Upper lobe of left lung (tissue), 6 donors: ENCODE results near the gene TANGO2. TPM values are rescaled to one million over a fixed set of nuclear protein-coding genes. Genes with fewer than 3 reads are reported as not detected.

ENCODE experiments used
- ATAC-seq, 2 donors: fragments of 200-7000 bp; cut with Tn5 transposase; one replicate each; pipeline ENCODE4 v1.9.1; 2022; ENCODE audit warnings: mild to moderate bottlenecking in 2 of 2, moderate library complexity in 2 of 2; ENCODE audit not compliant: low FRiP score in 2 of 2
- DNase-seq, 2 donors: peaks; one replicate each; pipeline ENCODE4 v3.0.0-alpha.2; 2019 to 2020
- H3K27ac ChIP-seq, 4 donors: fragments of 200-600 bp; sonication (generic); one replicate each; pipeline ENCODE4 v1.5.1; 2016 to 2019
- H3K27me3 ChIP-seq, 4 donors: fragments of 200-600 bp; sonication (generic); one replicate each; pipeline ENCODE4 v1.5.1; 2017 to 2019
- H3K36me3 ChIP-seq, 4 donors: fragments of 200-600 bp; sonication (generic); one replicate each; pipeline ENCODE4 v1.5.1; 2016 to 2019
- H3K4me1 ChIP-seq, 4 donors: fragments of 200-600 bp; sonication (generic); one replicate each; pipeline ENCODE4 v1.5.1; 2018 to 2019
- H3K4me3 ChIP-seq, 4 donors: fragments of 200-600 bp; sonication (generic); one replicate each; pipeline ENCODE4 v1.5.1; 2017 to 2019; ENCODE audit warnings: mild to moderate bottlenecking in 2 of 4, moderate library complexity in 1 of 4
- H3K9me3 ChIP-seq, 4 donors: fragments of 200-600 bp; sonication (generic); one replicate each; pipeline ENCODE4 v1.5.1; 2018 to 2019
- CTCF ChIP-seq, 6 experiments: fragments of 450-650 bp in 4 of 6; fragments of 200-600 bp in 2 of 6; sonication (generic) in 2 of 6; IDR thresholded peaks; one replicate each; pipeline ENCODE4 v1.5.1; 2016 to 2019; ENCODE audit warnings: antibody characterized with exemption in 6 of 6
- EP300 ChIP-seq, 4 donors: sonication (generic); formaldehyde crosslinking; IDR thresholded peaks; one replicate each; pipeline ENCODE4 v1.5.1; 2017; ENCODE audit warnings: antibody characterized with exemption in 4 of 4, control low read depth in 2 of 4
- POLR2A ChIP-seq, 4 donors: fragments of 450-650 bp; IDR thresholded peaks; one replicate each; pipeline ENCODE4 v1.5.1; 2016 to 2017; ENCODE audit warnings: antibody characterized with exemption in 4 of 4, mild to moderate bottlenecking in 2 of 4
- POLR2AphosphoS5 ChIP-seq, 2 donors: sonication (generic); formaldehyde crosslinking; IDR thresholded peaks; one replicate each; pipeline ENCODE4 v1.5.1; 2017; ENCODE audit warnings: antibody characterized with exemption in 2 of 2
- WGBS, 2 donors: methylation state at CpG; one replicate each; pipeline ENCODE4 v1.1.5; 2017 to 2018; 5-methylcytosine and 5-hydroxymethylcytosine counted together
- total RNA-seq, 6 donors: library from RNA; depleted of rRNA in 4 of 6; stranded (reverse); fragments of >200 nt in 4 of 6; gene quantifications; one replicate each; pipeline versions ENCODE4 v1.1.0 to v1.2.1, GENCODE V29; 2016 to 2021
- donor health status: DM: no; HTN: no; CAD: no; lungs with moderate emphysema.
- donor health status: DM: no; HTN: yes; CAD: no; lungs with severe emphysema.

TANGO2 gene
- total RNA-seq, 6 donors from 2014 or later: 33.9 to 94.3 (median 55.0) TPM

- ATAC-seq (no peak), DNase-seq (no peak)
- WGBS, 2 donors: 82 to 93% methylated on average over 3 to 14 of the region's 14 CpGs
- Histone ChIP-seq H3K27ac (no peak overlapping the region), H3K27me3 (no peaks in the 10 kb centered on the region), H3K9me3 (no peaks in the 10 kb centered on the region), H3K4me3 (no peak overlapping the region), H3K4me1 (no peaks in the 10 kb centered on the region), H3K36me3 (peaks cover 13 to 79% (median 63%) of the 10 kb centered on the region in 4 donors)
- no peak for TF ChIP-seq POLR2A (IDR thresholded peaks at IDR 0.05)
- no peak for TF ChIP-seq EP300 (IDR thresholded peaks at IDR 0.05)
- TF ChIP-seq POLR2AphosphoS5 (IDR thresholded peaks at IDR 0.05): no peak
- TF ChIP-seq CTCF (IDR thresholded peaks at IDR 0.05): no peak
These were observed 32.6 kb downstream of the TANGO2 start for GRCh38 chr22:20053407-20054033.

- WGBS, 2 donors: 90% methylated on average over 12 of the region's 12 CpGs; no CpG with 5 or more reads in 1 of the 2 donors
These were observed 33.1 kb downstream of the TANGO2 start for GRCh38 chr22:20054034-20054427.

GRCh38 chr22:20054485-20054884 lies 33.6 kb downstream of the TANGO2 start:
- WGBS, 2 donors: 20 to 88% methylated on average over 1 to 6 of the region's 6 CpGs
- H3K36me3 ChIP-seq: peaks cover 13 to 78% (median 60%) of the 10 kb centered on the region in 4 donors
- ATAC-seq (no peak), DNase-seq (no peak)
- H3K4me3 ChIP-seq: no peak overlapping the region
- H3K27ac ChIP-seq: no peak overlapping the region
- TF ChIP-seq EP300 (IDR thresholded peaks at IDR 0.05): no peak
- TF ChIP-seq CTCF (IDR thresholded peaks at IDR 0.05): no peak
- no peak for TF ChIP-seq POLR2A (IDR thresholded peaks at IDR 0.05)
- no peak for TF ChIP-seq POLR2AphosphoS5 (IDR thresholded peaks at IDR 0.05)
- H3K27me3 ChIP-seq: no peaks in the 10 kb centered on the region
- no peaks in the 10 kb centered on the region for H3K4me1 ChIP-seq
- no peaks in the 10 kb centered on the region for H3K9me3 ChIP-seq

More at GRCh38 chr22:20054034-20054427, 33.1 kb downstream of the TANGO2 start:
- Histone ChIP-seq H3K4me3 (no peak overlapping the region), H3K27ac (no peak overlapping the region), H3K36me3 (peaks cover 13 to 79% (median 60%) of the 10 kb centered on the region in 4 donors), H3K9me3 (no peaks in the 10 kb centered on the region), H3K4me1 (no peaks in the 10 kb centered on the region), H3K27me3 (no peaks in the 10 kb centered on the region)
- DNase-seq (no peak), ATAC-seq (no peak)
- TF ChIP-seq EP300 (IDR thresholded peaks at IDR 0.05): no peak
- TF ChIP-seq CTCF (IDR thresholded peaks at IDR 0.05): no peak
- TF ChIP-seq POLR2AphosphoS5 (IDR thresholded peaks at IDR 0.05): no peak
- no peak for TF ChIP-seq POLR2A (IDR thresholded peaks at IDR 0.05)

GRCh38 chr22:20055144-20055543 lies 34.2 kb downstream of the TANGO2 start:
- H3K4me3 ChIP-seq: no peak overlapping the region
- H3K4me1 ChIP-seq: no peaks in the 10 kb centered on the region
- DNase-seq: no peak
- no peaks in the 10 kb centered on the region for H3K27me3 ChIP-seq
- no peak for TF ChIP-seq EP300 (IDR thresholded peaks at IDR 0.05)
- no peak for TF ChIP-seq POLR2AphosphoS5 (IDR thresholded peaks at IDR 0.05)
- no peak for TF ChIP-seq CTCF (IDR thresholded peaks at IDR 0.05)
- TF ChIP-seq POLR2A (IDR thresholded peaks at IDR 0.05): no peak
- H3K27ac ChIP-seq: no peak overlapping the region
- no peak for ATAC-seq
- WGBS, 2 donors: 100% methylated on average over 2 of the region's 2 CpGs
- no peaks in the 10 kb centered on the region for H3K9me3 ChIP-seq
- H3K36me3 ChIP-seq: peaks cover 13 to 78% (median 60%) of the 10 kb centered on the region in 4 donors

GRCh38 chr22:20055654-20056053 lies 34.7 kb downstream of the TANGO2 start:
- no peak overlapping the region for H3K4me3 ChIP-seq
- H3K27ac ChIP-seq: no peak overlapping the region
- WGBS, 2 donors: 97% methylated on average over 15 of the region's 15 CpGs; no CpG with 5 or more reads in 1 of the 2 donors
- ATAC-seq (no peak), DNase-seq (no peak)
- H3K36me3 ChIP-seq: peaks cover 13 to 80% (median 62%) of the 10 kb centered on the region in 4 donors
- H3K9me3 ChIP-seq: no peaks in the 10 kb centered on the region
- H3K27me3 ChIP-seq: no peaks in the 10 kb centered on the region
- TF ChIP-seq POLR2AphosphoS5 (IDR thresholded peaks at IDR 0.05) (no peak), EP300 (IDR thresholded peaks at IDR 0.05) (no peak), CTCF (IDR thresholded peaks at IDR 0.05) (no peak), POLR2A (IDR thresholded peaks at IDR 0.05) (no peak)
- no peaks in the 10 kb centered on the region for H3K4me1 ChIP-seq
